Measurements from ENCODE around the gene GRHPR. TPM values are rescaled to one million over a fixed set of nuclear protein-coding genes. Genes with fewer than 3 reads are reported as not detected.

GRHPR gene
- total and polyA plus RNA-seq, 4 donors: 125 to 524 (median 294) TPM

- Histone ChIP-seq H3K36me3 (ENCODE audit: control insufficient read depth in 4 of 4, insufficient read depth in 3 of 4, low read depth in 1 of 4, low read length in 3 of 4) (peaks cover 0 to 2% (median 0%) of the 10 kb centered on the region in 4 donors), H3K27ac (ENCODE audit: low read depth in 1 of 2, low read length in 2 of 2) (no peak overlapping the region), H3K4me3 (ENCODE audit: low read depth in 1 of 3, low read length in 3 of 3) (no peak overlapping the region), H3K9ac (ENCODE audit: low read depth in 1 of 2, low read length in 2 of 2) (no peak overlapping the region), H3K9me3 (ENCODE audit: control insufficient read depth in 4 of 4, low read length in 3 of 4) (no peaks in the 10 kb centered on the region), H3K27me3 (ENCODE audit: control insufficient read depth in 4 of 4, insufficient read depth in 4 of 4, low read length in 3 of 4) (no peaks in the 10 kb centered on the region), H3K4me1 (ENCODE audit: control insufficient read depth in 4 of 4, insufficient read depth in 4 of 4, low read length in 3 of 4) (peaks cover 8 to 35% (median 29%) of the 10 kb centered on the region in 4 donors)
- TF ChIP-seq, protein P1, sequence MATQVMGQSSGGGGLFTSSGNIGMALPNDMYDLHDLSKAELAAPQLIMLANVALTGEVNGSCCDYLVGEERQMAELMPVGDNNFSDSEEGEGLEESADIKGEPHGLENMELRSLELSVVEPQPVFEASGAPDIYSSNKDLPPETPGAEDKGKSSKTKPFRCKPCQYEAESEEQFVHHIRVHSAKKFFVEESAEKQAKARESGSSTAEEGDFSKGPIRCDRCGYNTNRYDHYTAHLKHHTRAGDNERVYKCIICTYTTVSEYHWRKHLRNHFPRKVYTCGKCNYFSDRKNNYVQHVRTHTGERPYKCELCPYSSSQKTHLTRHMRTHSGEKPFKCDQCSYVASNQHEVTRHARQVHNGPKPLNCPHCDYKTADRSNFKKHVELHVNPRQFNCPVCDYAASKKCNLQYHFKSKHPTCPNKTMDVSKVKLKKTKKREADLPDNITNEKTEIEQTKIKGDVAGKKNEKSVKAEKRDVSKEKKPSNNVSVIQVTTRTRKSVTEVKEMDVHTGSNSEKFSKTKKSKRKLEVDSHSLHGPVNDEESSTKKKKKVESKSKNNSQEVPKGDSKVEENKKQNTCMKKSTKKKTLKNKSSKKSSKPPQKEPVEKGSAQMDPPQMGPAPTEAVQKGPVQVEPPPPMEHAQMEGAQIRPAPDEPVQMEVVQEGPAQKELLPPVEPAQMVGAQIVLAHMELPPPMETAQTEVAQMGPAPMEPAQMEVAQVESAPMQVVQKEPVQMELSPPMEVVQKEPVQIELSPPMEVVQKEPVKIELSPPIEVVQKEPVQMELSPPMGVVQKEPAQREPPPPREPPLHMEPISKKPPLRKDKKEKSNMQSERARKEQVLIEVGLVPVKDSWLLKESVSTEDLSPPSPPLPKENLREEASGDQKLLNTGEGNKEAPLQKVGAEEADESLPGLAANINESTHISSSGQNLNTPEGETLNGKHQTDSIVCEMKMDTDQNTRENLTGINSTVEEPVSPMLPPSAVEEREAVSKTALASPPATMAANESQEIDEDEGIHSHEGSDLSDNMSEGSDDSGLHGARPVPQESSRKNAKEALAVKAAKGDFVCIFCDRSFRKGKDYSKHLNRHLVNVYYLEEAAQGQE (IDR thresholded peaks at IDR 0.05): no peak
- no peak for TF ChIP-seq FOXA2 (IDR thresholded peaks at IDR 0.05)
- no peak for TF ChIP-seq EGR1 (IDR thresholded peaks at IDR 0.05; ENCODE audit: low read depth in 2 of 2)
- no peak for TF ChIP-seq RAD21 (IDR thresholded peaks at IDR 0.05)
- TF ChIP-seq GABPA (IDR thresholded peaks at IDR 0.05 in 1 of 2, conservative IDR thresholded peaks at IDR 0.05 in 1 of 2): no peak
- TF ChIP-seq, protein P2, sequence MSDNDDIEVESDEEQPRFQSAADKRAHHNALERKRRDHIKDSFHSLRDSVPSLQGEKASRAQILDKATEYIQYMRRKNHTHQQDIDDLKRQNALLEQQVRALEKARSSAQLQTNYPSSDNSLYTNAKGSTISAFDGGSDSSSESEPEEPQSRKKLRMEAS (IDR thresholded peaks at IDR 0.05): no peak
- TF ChIP-seq TAF1 (conservative IDR thresholded peaks at IDR 0.05): no peak
- TF ChIP-seq RXRA (IDR thresholded peaks at IDR 0.05): no peak
- no peak for TF ChIP-seq HNF4A (conservative IDR thresholded peaks at IDR 0.05)
- TF ChIP-seq, protein P3, sequence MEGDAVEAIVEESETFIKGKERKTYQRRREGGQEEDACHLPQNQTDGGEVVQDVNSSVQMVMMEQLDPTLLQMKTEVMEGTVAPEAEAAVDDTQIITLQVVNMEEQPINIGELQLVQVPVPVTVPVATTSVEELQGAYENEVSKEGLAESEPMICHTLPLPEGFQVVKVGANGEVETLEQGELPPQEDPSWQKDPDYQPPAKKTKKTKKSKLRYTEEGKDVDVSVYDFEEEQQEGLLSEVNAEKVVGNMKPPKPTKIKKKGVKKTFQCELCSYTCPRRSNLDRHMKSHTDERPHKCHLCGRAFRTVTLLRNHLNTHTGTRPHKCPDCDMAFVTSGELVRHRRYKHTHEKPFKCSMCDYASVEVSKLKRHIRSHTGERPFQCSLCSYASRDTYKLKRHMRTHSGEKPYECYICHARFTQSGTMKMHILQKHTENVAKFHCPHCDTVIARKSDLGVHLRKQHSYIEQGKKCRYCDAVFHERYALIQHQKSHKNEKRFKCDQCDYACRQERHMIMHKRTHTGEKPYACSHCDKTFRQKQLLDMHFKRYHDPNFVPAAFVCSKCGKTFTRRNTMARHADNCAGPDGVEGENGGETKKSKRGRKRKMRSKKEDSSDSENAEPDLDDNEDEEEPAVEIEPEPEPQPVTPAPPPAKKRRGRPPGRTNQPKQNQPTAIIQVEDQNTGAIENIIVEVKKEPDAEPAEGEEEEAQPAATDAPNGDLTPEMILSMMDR (IDR thresholded peaks at IDR 0.05; ENCODE audit: low read depth, low read length, missing input control): no peak
- TF ChIP-seq SP1 (IDR thresholded peaks at IDR 0.05): no peak
- TF ChIP-seq ZBTB33 (IDR thresholded peaks at IDR 0.05): no peak
- no peak for TF ChIP-seq ATF3 (IDR thresholded peaks at IDR 0.05)
- no peak for DNase-seq (ENCODE audit: low spot score)
- WGBS: 95% methylated on average over 1 of the region's 1 CpG
Observed at GRCh38 chr9:37452611-37453010, 30.1 kb downstream of the GRHPR start.

DNA sequence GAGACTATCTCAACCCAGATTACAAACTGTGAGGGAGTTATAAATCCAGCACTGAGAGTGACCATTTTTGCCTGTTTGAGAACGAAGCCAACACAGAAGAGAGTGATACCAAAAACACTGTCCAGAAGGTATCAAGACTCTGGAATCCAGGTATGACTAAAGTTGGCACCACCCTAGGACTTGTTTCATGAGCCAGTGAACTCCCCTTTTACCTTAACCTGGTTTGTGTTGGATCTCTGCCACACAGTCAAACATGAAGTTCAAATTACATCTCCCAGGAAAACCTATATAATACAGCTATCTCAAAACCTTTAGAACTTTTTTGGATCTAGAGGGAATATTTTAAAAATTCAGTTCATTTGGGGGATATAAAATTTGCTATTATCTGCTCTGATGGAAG lies 31.3 kb downstream of the GRHPR start:
- 46% methylated on average over 1 of the region's 1 CpG for WGBS
- DNase-seq (ENCODE audit: low spot score): no peak
- peaks cover 8 to 37% (median 29%) of the 10 kb centered on the region in 4 donors for H3K4me1 ChIP-seq (ENCODE audit: control insufficient read depth in 4 of 4, insufficient read depth in 4 of 4, low read length in 3 of 4)

More for the DNA sequence above, 31.3 kb downstream of the GRHPR start:
- no peak overlapping the region for H3K4me3 ChIP-seq (ENCODE audit: low read depth in 1 of 3, low read length in 3 of 3)
- no peak for TF ChIP-seq SP1 (IDR thresholded peaks at IDR 0.05)
- TF ChIP-seq FOXA1 (IDR thresholded peaks at IDR 0.05): no peak
- TF ChIP-seq, protein P2 (IDR thresholded peaks at IDR 0.05): no peak
- TF ChIP-seq ZBTB33 (IDR thresholded peaks at IDR 0.05): no peak
- TF ChIP-seq RAD21 (IDR thresholded peaks at IDR 0.05): no peak
- TF ChIP-seq, protein P1 (IDR thresholded peaks at IDR 0.05): no peak
- no peak for TF ChIP-seq ATF3 (IDR thresholded peaks at IDR 0.05)
- no peak for TF ChIP-seq YY1 (IDR thresholded peaks at IDR 0.05)
- H3K27me3 ChIP-seq (ENCODE audit: control insufficient read depth in 4 of 4, insufficient read depth in 4 of 4, low read length in 3 of 4): no peaks in the 10 kb centered on the region
- H3K9me3 ChIP-seq (ENCODE audit: control insufficient read depth in 4 of 4, low read length in 3 of 4): no peaks in the 10 kb centered on the region
- H3K27ac ChIP-seq (ENCODE audit: low read depth in 1 of 2, low read length in 2 of 2): peak overlapping the region in 1 of 2 donors; percentile 45
- H3K9ac ChIP-seq (ENCODE audit: low read depth in 1 of 2, low read length in 2 of 2): no peak overlapping the region
- H3K36me3 ChIP-seq (ENCODE audit: control insufficient read depth in 4 of 4, insufficient read depth in 3 of 4, low read depth in 1 of 4, low read length in 3 of 4): no peaks in the 10 kb centered on the region

All from liver (tissue), 9 donors.